GM19452 (cell line): Measurements from ENCODE around the gene MYO7B.

Source experiments
- ATAC-seq: cut with Tn5 transposase; IDR thresholded peaks from one replicate; pipeline ENCODE4 v1.9.1; 2021; ENCODE audit not compliant: unreplicated experiment

Gene MYO7B

GRCh38 chr2:127535422-127535901, at the start of gene MYO7B:
Gene MYO7B (plus strand): TSS chr2:127535683. CDS start chr2:127559723, 24,040 bp downstream.
- no peak for ATAC-seq

GRCh38 chr2:127485694-127486071, 49.8 kb upstream of the MYO7B start:
- no peak for ATAC-seq

- no peak for ATAC-seq
These were observed 49.0 kb upstream of the MYO7B start for GRCh38 chr2:127486247-127487058.

GRCh38 chr2:127490283-127490682, 45.2 kb upstream of the MYO7B start:
- no peak for ATAC-seq

- ATAC-seq: no peak
These were observed 37.1 kb upstream of the MYO7B start for GRCh38 chr2:127498386-127498785.

GRCh38 chr2:127503491-127503890, 32.0 kb upstream of the MYO7B start:
- no peak for ATAC-seq

GRCh38 chr2:127504552-127505430, 30.7 kb upstream of the MYO7B start:
- no peak for ATAC-seq

- no peak for ATAC-seq
These were observed 29.0 kb upstream of the MYO7B start for GRCh38 chr2:127506510-127506909.

GRCh38 chr2:127508023-127508630, 27.4 kb upstream of the MYO7B start:
- ATAC-seq: no peak

- ATAC-seq: no peak
These were observed 26.9 kb upstream of the MYO7B start for GRCh38 chr2:127508631-127509034.

GRCh38 chr2:127510073-127510472, 25.4 kb upstream of the MYO7B start:
- ATAC-seq: no peak

GRCh38 chr2:127511090-127511695, 24.3 kb upstream of the MYO7B start:
- ATAC-seq: no peak

- ATAC-seq: no peak
These were observed 23.6 kb upstream of the MYO7B start for GRCh38 chr2:127511917-127512316.

GRCh38 chr2:127512362-127512761, 23.1 kb upstream of the MYO7B start:
- ATAC-seq: no peak

- no peak for ATAC-seq
These were observed 21.4 kb upstream of the MYO7B start for GRCh38 chr2:127514076-127514475.

GRCh38 chr2:127514485-127514884, 21.0 kb upstream of the MYO7B start:
- ATAC-seq: no peak

GRCh38 chr2:127515383-127515915, 20.0 kb upstream of the MYO7B start:
- no peak for ATAC-seq

GRCh38 chr2:127516041-127516762, 19.3 kb upstream of the MYO7B start:
- no peak for ATAC-seq

GRCh38 chr2:127517465-127517864, 18.0 kb upstream of the MYO7B start:
- ATAC-seq: no peak

- ATAC-seq: no peak
These were observed 15.1 kb upstream of the MYO7B start for GRCh38 chr2:127520424-127520823.
